Mucosa of gallbladder (tissue), 1 donor: ENCODE data around the gene POLD3. TPM values are rescaled to one million over a fixed set of nuclear protein-coding genes. Genes with fewer than 3 reads are reported as not detected.
"Not testable (repeated sequence)": the region's sequence is repeated elsewhere in the genome, so short reads cannot be mapped to it uniquely, and the experiment has no call there.

Experiments
- DNase-seq: peaks from one replicate; pipeline ENCODE4 v3.0.0-alpha.2; 2020; ENCODE audit warnings: low spot score
- total RNA-seq: library from RNA; stranded (reverse); gene quantifications from one replicate; pipeline ENCODE4 v1.2.1, GENCODE V29; 2021
- donor health status: DM: no; HTN: no; CAD: no.

Gene POLD3
- total RNA-seq, 1 donor from 2014 or later: 17.2 TPM

DNA sequence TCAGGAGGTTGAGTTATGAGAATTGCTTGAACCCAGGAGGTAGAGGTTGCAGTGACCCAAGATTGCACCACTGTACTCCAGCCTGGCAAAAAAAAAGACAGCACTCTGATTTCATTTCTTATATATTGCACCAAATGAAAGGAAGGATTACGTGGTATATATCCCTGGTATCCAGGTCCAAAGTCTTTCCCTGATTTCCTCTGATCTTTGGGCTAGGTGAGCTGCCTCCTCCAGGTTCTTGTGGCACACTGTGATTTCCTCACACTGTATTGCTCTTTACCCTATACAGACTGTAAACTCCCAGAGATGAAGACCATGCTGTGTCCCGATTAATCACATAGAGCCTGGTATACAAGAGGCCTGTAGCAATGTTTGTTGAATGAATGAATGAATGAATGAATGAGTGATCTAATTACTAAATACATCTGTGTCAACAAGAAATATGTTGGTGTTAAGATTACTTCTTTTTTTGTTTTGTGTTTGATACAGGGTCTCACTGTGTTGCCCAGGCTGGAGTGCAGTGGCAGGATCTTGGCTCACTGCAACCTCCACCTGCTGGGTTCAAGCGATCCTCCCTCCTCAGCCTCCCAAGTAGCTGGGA, 9.3 kb upstream of the POLD3 start:
- no peak for DNase-seq

DNA sequence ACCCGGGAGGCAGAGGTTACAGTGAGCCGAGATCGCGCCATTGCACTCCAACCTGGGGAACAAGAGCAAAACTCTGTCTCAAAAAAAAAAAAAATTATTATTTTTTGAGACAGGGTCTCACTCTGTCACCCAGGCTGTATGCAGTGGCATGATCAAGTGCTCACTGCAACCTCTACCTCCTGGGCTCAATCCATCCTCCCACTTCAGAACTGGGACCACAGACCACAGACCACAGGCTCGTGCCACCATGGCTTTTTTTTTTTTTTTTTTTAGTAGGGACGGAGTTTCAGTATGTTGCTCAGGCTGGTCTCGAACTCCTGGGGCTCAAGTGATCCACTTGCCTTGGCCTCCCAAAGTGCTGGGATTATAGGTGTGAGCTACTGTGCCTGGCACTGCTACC, 1.9 kb upstream of the POLD3 start:
- not testable (repeated sequence) for DNase-seq

GRCh38 chr11:74592063-74592440, 330 bp upstream of the POLD3 start:
- DNase-seq: no peak

DNA sequence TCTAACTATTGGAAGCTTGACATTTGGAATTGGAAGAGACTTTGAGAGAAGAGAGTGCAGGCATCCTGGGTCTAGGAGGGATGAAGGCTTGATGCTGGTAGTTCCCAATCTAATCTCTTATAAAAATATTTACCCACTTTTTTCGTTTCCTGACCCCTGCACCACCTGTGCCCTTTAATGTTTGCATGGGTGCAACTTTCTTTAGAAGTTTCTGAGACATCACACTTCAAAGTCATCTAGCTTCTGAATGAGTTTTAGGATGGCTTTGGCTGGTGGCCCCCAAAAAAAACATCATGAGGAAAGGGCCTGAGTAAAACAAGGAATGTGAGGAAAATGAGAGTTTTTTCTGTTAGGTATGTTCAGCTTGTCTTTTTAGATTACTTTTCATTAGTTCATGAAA, 1.1 kb downstream of the POLD3 start:
- DNase-seq: no peak

- DNase-seq: no peak
Observed at GRCh38 chr11:74602637-74603556, 10.5 kb downstream of the POLD3 start.

- no peak for DNase-seq
Observed at GRCh38 chr11:74603845-74604244, 11.5 kb downstream of the POLD3 start.

DNA sequence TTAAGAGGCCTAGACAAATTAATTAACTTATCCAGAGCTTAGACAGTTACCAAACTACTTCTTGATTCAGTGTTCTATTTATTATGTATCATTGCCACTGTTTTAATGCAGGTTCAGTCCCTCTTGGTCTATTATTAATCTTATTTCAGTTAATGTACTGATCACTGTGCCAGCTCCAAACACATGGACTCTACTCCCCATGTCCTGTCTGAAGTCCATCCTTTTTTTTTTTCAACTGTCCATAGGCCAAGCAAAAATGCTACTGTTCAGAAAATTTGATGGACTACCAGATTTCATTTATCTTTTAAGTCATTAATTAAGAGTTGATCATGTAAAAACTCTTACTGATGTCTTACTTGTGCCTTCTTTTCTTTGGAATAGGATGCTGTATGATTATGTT, 11.9 kb downstream of the POLD3 start:
- DNase-seq: no peak

GRCh38 chr11:74605403-74605802, 13.0 kb downstream of the POLD3 start:
- no peak for DNase-seq

GRCh38 chr11:74608431-74608830, 16.0 kb downstream of the POLD3 start:
- DNase-seq: no peak

GRCh38 chr11:74611369-74611861, 19.0 kb downstream of the POLD3 start:
- no peak for DNase-seq

GRCh38 chr11:74612877-74613276, 20.5 kb downstream of the POLD3 start:
- no peak for DNase-seq

DNA sequence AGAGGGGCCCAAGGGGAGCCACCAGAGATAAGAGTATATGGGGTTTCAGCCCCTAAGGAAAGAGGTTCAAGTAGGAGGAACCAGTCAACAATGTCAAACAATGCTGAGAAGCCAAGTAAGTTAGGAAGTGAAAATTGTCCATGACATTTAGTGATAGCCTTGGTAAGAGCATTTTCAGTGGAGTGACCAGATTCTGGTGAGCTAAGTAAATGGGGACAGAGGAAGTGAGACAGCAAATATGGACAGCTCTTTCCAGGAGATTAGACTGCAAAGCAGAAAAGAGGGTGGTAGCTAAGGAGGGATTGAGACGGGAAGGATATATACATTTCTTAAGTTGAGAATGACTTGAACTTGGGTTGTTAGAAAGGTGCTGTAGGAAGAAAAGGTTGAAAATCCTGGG, 22.9 kb downstream of the POLD3 start:
- no peak for DNase-seq

DNA sequence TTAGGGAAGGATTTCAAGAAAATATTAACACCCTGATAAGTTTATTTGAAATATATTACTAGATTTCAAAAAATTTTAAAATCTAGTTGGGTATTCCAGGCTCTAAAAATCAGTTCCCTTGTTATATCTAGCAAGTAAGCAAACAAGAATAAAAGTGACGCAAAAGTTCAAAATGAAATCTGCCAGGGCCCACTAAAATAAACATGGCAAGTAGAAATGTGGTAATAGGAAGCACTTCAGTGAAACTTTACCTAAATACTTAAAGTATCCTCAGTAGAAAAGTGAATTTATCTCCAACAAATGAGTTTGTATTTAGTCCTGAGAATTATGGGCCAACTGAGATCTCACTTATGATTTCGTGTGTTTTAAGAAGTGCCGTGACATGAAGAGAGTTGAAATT, 23.6 kb downstream of the POLD3 start:
- DNase-seq: no peak

- no peak for DNase-seq
Observed at GRCh38 chr11:74620531-74620930, 28.1 kb downstream of the POLD3 start.

DNA sequence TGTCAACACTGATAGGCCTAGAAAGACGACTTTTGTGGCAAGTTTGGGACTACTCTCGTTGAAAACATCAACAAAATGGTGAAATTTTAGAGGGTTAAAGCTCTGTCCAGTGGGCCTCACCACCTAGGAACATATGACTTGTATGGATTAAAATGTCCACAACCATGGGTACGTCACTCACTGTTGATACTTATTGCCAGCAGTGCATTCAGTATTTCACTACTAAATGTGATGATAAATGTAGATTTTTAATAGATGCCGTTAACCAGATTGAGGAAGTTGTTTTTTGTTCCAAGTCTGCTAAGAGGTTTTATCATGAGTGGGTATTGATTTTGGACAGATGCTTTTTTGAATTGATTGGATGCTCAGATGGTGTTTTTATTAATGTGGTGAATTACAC, 33.7 kb downstream of the POLD3 start:
- DNase-seq: no peak

DNA sequence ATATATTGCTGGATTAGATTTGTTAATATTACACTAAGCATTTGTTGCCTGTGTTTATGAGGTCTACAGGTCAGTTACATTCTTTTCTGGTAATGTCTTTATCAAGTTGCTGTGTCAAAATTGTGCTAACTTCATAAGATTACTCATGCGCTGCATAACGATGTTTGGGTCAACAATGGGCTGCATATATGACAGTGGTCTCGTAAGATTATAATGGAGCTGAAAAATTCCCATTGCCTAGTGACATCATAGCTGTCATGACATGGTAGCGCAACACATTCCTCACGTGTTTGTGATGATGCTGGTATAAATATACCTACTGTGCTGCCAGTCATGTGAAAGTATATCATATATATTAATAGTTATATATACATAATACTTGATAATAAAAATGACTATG, 34.2 kb downstream of the POLD3 start:
- DNase-seq: no peak

DNA sequence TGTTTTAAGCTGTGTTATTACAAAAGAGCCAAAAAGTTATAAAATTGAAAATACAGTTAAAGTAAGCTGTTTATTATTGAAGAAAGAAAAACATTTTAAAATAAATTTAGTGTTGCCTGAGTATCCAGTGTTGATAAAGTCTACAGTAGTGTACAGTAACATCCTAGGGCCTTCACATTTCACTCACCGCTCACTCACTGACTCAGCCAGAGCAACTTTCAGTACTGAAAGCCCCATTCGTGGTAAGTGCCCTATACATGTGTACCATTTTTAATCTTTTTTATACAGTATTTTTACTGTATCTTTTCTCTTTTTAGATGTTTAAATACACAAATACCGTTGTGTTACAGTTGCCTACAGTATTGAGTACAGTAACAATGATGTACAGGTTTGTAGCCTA, 35.0 kb downstream of the POLD3 start:
- DNase-seq: no peak

DNA sequence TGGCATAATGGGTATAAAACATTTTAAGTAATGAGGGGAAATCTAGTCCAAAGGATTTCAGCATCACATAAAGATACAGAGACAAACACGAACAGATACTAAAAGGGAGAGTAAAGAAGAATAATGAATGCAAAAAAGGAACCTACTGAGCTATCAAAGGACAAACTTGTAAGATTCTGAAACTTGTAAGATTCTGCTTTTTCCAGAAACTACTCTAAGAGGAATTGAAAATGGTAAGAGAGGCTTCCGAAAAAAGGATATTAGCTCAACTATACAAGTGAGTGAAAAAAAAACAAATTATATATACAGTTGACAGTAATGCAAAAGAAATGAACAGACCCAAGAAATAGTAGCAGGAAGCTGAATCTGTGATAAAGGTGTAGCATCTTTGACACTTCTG, 37.7 kb downstream of the POLD3 start:
- DNase-seq: no peak

- no peak for DNase-seq
Observed at GRCh38 chr11:74633406-74634393, 41.3 kb downstream of the POLD3 start.

GRCh38 chr11:74634537-74634936, 42.2 kb downstream of the POLD3 start:
- DNase-seq: peak; percentile 15

DNA sequence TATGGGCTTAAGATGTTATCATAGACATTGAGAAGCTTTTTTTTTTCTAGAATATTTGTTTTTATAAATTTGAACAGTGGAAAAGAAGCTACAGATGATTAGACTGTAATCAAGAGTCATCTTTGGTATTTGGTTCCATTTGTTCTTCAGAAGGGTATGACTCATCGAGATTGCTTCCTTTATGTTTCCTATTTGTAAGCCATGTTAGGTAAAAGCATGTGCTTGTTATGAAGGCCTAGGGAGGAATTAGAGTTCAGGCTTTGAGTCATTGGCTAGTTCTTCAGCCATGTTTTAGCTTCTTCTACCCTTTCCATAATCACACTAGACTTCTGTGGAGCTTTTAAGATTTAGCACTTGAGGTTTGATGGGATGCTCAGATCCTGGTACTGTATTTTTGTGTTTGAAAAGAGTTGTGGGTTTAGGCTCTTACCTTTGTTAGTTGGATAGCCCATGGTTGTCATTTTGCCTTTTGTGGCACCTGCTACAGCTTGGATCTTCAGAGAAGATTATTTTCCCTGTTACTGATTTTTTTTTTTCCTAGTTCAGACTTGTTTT, 44.3 kb downstream of the POLD3 start:
- no peak for DNase-seq

- DNase-seq: no peak
Observed at GRCh38 chr11:74637700-74638099, 45.3 kb downstream of the POLD3 start.
